GM12875 (cell line): ENCODE results near the gene FUZ.

Source experiments
- H3K4me3 ChIP-seq: one replicate; pipeline ENCODE4 v1.5.1; 2011; ENCODE audit warnings: low read depth, low read length, control low read depth
- CTCF ChIP-seq: IDR thresholded peaks from 2 replicates; pipeline ENCODE4 v1.5.1; 2011; ENCODE audit warnings: low read depth, mild to moderate bottlenecking, control low read depth, inconsistent platforms, low read length, moderate library complexity, borderline replicate concordance; ENCODE audit not compliant: insufficient read depth

The FUZ gene

GRCh38 chr19:49844138-49845095 is 31.3 kb upstream of the FUZ start:
- no peak overlapping the region for H3K4me3 ChIP-seq
- TF ChIP-seq CTCF, result no peak

GRCh38 chr19:49843265-49843664 is 30.2 kb upstream of the FUZ start:
- TF ChIP-seq CTCF, result no peak

DNA sequence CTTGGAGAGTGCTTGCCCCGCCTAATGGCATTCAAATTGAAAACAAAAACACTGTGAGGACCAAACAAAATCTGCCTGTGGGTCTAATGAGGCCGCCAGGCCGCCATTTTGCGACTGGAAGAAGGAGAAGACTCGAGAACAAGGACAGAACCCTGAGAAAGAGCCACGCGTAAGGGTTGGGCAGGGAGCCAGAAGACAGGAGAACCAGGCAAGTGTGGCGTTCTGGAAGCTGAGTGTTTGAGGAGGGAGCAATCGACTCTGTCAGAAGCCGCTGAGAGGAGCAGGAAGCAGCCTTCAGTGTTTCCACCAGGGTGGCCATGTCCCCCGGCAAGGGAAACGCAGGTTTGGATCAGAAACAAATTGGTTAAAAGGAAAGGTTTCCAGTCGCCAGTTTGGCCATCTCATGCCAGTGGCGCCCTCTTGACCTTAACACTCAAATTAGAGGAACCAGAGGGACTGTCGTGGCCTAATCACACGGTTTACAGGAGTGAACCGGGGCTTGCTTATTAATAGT is 27.7 kb upstream of the FUZ start:
- TF ChIP-seq CTCF, result no peak

More at GRCh38 chr19:49843265-49843664, 30.2 kb upstream of the FUZ start:
- H3K4me3 ChIP-seq, result no peak overlapping the region

DNA sequence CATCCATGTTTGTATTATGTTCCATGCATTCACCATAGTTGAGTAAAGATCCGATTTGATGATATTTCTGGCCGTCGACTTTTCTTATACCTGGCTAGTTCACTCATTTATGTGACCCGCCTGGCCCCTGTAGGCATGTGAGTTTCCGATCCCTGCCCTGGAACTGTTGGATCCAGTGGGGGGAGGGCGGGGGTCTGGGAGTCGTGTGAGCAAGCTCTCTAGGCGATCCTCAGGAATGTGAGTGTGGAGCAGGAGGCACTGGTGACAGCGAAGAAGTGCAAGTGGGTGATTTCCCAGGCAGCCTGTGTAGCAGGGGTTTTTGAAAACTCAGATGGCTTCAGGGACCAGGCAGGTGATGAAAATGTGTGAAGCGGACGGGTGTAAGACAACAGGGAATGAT is 27.2 kb upstream of the FUZ start:
- no peak for TF ChIP-seq CTCF
- H3K4me3 ChIP-seq, result no peak overlapping the region

More for the DNA sequence above, 27.7 kb upstream of the FUZ start:
- H3K4me3 ChIP-seq, result no peak overlapping the region

DNA sequence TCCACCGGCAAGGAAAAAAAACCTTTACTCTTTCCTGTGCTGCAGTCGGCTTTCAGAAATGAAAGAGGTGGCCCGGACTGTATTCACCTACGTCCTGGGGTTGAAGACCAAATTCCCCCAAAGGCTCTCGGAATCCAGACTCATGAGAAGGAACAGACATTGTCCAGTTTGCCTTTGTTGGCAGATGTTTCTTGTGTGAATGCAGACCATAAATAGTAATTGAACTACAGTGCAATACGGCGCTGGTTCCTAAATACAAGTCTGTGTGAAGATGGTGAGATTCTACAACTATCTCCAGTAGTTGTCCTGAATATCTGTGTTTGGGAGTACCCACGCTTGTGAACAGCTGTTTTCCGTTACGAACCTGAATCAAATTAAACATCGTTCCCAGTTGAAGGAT is 26.6 kb upstream of the FUZ start:
- no peak overlapping the region for H3K4me3 ChIP-seq
- TF ChIP-seq CTCF, result no peak

GRCh38 chr19:49838885-49839588 is 25.9 kb upstream of the FUZ start:
- TF ChIP-seq CTCF, result no peak
- no peak overlapping the region for H3K4me3 ChIP-seq

GRCh38 chr19:49837425-49837824 is 24.3 kb upstream of the FUZ start:
- no peak for TF ChIP-seq CTCF
- H3K4me3 ChIP-seq, result no peak overlapping the region
